Stimulated activated CD4-positive, alpha-beta T cell treated with anti-CD3 and anti-CD28 coated beads, Interleukin-2, amount 100 ng/mL, for 48 hours (primary cell): ENCODE data around the gene OR5AU1.
A peak's percentile ranks its signal among the peaks of the same experiment; 100 is the strongest.

Experiments
- DNase-seq, 2 donors: peaks; one replicate each; pipeline ENCODE4 v3.0.0-alpha.2; 2020

OR5AU1 gene

DNA sequence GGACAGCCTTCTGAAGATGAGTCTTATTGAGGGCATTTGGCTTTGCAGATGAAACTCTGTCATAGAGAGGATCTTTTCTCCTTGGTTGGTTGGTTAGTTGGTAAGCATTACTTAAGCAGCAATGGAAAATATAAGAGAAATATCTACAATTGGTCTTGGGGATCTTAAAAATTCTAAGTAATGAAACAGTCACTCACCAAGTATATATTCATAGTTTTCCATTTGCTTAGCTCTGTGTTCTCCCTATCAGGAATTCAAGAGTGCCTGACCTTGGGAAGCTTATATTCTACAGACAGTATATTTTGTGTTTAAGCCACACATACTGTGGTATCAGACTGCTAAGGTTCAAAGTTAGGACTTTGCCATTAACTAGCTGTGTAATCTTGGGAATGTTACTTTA lies at the start of gene OR5AU1:
TSS of gene OR5AU1 (minus strand) at position 101 of the 400 bp plus-strand sequence. CDS start 191 bp downstream, outside the sequence.
- no peak for DNase-seq

DNA sequence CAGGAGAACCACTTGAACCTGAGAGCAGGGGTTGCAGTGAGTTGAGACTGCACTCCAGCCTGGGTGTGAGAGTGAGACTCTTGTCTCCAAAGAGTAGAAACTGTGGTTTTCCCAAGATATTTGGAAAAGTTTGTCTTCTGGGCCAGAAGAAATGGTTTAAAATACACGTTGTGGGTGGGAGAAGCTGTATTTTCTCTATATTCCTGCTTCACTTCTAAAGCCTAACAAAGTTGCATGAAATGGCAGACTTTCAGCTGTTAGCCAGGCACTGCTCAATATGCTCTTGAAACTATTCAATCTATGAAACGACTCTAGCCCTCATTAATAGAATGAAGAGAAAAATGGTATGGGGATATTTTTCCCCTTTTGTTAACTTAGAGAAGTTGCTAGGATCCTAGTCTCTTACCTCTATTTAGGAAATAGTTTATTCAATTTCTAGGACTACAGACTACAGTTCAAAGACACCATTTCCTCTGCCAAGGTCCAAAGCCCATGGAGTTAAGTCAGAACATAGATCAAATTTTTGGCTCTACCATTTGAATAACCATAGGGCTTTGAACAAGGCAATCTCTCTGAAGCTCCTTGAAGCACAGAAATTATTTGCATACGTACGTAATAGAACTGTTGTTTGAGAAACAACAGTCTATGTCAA lies 49.3 kb upstream of the OR5AU1 start:
- DNase-seq: no peak

DNA sequence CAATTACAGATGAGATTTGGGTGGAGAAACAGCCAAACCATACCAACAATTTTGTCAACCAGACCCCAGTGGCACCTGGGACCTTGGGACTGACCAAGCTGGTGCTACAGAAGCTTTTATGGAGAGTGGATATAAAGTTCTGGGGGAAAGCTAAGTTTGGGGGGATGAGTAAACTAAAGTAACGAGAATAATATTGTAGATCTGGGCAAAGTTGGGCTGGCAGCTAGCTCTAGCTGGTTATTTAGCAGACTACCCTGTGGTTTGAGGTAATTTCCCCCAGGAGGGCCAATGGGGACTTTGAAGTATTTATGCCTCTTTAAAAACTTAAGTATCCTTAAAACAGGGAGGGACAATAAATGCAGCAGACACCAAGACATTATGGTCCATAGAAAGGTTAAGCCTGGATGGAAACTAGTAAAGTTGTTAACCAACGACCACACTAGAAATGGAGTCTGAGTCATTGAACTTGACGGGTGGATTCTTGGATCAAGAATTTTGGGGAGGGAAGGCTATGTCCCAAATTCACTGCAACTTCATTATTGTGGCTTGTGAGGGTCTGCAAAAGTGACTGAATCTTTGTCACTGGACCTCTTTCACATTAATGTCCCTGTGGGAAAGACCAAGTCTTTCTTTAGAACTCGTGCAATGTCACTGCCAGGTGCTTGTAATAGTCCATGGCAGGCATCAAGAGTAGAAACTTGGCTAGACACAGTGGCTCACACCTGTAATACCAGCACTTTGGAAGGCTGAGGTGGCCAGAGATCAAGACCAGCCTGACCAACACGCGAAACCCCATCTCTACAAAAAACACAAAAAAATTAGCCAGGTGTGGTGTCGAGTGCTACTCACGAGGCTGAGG lies 48.5 kb upstream of the OR5AU1 start:
- DNase-seq: no peak

DNA sequence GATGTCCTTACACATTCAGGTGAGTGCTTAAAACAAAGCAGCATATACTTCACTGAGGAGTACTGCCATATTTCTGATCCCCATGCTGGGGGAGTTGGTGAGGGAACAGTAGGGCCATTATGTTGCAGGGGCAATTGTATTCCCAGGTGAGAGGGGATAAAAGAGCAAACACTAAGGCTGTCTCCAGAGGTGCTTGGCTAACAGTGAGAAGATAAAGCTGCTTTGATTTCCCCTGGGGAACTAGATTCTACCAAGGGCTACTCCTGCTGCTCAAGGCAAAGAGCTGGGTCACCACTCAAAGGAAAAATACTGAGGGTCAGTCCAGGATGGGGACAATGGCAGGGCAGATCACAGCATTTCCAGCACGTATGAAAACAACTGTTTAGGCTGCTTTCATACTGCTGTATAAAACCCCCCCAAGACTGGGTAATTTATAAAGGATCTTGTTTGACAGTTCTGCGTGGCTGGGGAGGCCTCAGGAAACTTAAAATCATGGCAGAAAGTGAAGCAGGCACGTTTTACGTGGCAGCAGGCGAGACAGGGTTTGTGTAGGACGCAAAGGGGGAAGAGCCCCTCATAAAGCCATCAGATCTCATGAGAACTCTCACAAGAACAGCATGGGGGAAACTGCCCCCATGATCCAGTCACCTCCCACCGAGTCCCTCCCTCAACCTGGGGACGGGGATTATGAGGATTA lies 47.8 kb upstream of the OR5AU1 start:
- no peak for DNase-seq

DNA sequence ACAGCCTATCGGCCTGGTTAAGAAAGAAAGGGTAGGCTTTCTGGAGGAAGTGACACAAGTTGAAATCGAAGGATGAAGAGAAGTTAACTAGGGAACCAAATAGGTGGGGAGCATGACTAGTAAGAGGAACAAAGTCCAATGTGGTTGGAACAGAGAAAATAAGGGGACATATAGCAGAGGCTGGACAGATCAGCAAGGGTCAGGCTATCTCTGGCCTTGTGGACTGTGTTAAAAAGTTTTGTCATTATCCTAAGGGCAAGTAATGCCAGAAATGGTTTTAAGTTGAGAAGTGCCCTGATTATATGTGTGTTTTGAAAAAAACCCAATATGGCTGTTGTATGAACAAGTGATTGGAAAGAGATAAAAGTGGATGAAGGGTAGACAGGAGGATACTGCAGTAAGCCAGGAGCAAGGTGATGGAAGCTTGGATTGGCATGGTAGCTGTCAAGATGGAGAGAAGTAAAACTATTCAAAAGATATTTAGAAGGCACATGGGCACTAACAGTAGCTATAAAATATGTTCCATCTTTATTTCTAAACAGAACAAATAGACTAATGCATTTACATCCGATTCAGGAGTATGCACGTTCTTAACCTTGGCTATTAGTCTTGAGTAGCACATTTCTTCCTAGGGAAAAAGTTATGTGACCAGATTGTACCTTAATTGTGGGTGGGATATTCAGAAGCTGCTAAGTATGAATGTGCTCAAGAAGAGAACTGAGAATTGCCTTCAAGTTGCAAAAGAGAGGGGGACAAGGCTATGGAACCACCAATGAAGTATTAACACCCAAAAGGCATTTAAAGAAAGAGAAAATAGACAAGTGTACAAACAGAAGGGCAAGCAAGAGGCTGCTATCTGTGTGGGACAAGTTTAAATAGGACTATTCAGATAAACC lies 46.8 kb upstream of the OR5AU1 start:
- DNase-seq: no peak

DNA sequence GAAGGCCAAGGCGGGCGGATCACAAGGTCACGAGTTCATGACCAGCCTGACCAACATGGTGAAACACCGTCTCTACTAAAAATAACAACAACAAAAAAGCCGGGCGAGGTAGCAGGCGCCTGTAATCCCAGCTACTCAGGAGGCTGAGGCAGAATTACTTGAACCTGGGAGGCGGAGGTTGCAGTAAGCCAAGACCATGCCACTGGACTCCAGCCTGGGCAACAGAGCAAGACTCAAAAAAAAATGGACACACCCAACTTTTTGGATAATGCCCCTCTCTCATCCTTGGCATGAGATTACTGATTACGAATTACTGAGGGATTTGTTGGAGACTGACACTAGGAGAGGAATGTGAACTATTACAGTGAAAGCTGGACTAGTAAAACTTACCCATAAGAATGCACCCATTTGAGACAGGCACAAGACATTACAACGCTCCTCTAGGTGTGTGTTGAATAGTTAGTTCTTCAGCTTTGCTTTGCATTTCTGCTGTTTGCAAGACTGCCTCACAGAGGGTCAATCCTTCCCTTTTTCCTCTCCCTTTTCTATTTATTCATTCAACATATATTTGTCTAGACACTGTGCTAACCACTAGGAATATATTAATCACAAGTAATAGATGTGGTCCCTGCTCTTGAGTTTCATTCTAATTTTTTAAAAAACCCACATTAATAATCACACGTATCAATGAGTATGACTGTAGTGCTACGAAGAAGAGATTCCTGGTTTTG lies 46.0 kb upstream of the OR5AU1 start:
- no peak for DNase-seq

DNA sequence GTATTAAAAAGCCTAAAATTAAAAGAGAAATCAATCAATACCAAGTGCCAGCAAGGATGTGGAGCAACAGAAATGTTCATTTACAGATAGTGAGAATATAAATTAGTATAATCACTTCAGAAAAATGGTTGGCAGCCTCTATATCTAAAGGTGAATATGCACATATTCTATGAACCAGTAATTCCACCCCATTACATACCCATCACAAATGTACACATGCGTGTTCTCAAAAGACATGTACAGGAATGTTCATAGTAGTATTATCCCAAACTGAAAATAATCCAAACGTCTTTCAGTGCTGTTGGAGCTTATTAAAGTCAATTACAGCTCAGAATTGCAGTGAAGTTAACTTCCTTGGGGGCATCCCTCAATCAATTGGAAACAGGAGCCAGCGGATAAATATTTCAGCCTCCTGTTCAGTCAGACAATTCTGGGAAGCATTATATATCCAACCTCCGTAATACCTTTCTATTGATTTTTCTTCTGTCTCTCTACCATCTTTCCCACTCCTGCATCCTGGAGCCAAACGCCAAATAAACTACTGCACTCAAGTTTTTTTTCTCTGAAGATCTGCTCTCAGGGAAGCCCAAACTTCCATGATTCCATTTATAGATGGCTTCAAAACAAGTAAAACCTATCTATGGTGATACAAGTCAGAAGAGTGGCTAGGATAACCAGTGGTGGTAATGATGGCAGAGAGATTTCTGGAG lies 45.0 kb upstream of the OR5AU1 start:
- DNase-seq: no peak

DNA sequence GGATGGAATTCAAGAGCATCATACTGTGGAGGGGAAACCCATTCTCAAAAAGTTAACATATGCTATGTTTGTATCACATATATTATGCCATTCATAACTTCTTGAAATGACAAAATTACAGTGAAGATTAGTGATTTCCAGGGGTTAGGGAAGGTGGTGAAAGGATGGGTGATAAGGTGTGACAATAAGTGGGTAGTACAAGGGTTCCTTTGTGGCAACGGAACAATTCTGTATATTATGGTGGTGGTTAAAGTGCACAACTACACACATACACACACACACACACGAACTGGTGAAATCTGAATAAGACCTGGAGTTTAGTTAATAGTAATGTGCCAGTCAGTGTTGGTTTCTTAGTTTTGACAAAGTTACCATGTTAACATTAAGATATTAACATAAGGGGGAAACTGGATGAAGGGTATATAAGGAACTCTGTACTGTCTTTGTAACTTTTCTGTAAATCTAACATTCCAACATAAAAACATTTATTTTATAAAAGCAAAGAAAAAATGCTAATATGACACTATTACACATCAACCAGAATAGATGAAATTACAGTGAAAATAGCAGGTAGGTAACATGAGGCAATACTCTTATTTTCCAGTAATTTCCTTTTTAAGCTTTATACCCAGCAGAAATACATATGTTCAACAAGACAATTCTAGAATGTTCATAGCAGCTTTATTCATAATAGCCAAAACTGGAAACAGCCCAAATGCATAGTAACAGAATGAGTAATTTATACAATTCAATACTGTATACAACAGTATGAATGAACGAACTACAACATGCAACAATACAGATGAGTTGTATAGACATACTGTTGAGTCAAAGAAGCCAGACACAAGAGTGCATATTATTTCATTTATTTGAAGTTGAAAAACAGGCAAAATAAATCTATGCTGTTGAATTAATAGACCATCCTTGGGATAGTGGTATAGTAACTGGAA lies 44.0 kb upstream of the OR5AU1 start:
- DNase-seq: no peak

DNA sequence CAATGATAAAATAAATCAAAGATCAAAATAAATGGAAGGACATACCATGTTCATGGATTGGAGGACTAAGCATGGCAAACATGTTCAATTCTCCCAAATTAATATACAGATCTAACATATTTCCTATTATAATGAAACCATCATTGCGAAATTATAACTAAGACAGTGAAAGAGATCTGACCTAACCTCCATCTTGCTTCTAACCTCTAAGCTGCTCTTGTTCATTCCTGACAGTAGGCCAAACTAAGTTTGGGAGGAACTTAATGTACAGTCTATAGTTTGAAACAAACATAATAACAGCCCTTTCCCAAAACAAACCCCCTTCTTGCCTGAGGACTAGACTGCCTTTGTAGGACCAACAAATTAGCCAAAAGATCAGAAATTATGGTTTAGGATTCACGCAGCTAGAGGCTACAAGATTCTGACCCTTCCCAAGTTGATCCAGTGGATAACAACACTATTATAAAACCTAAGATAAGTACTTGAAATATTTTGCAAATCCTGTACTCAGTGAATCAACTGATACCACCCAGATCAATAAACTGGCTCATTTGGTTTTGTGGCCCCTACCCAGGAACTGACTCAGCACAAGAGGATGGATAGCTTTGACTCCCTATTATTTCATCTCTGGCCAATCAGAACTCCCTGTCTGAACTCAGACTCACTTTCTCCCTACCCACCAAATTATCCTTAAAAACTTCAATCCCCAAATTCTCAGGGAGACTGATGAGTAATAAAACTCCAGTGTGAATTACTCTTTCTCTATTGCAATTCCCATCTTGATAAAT lies 41.7 kb upstream of the OR5AU1 start:
- no peak for DNase-seq

DNA sequence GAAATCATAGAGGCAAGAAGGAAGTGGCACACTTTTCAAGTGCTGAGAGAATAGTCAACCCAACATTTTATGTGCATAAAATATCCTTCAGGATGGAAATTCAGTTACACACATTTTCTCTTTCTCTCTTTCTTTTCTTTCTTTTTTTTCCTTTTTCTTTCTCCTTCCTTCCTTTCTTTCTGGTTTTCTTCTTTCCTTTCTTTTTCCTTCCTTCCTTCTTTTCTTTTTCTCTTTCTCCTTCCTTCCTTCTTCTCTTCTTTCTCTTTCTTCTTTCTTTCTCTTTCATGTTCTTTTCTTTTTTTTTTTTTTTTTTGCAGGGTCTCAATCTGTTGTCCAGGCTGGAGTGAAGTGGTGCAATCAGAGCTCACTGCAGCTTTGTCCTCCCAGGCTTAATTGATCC lies 38.7 kb upstream of the OR5AU1 start:
- no peak for DNase-seq

DNA sequence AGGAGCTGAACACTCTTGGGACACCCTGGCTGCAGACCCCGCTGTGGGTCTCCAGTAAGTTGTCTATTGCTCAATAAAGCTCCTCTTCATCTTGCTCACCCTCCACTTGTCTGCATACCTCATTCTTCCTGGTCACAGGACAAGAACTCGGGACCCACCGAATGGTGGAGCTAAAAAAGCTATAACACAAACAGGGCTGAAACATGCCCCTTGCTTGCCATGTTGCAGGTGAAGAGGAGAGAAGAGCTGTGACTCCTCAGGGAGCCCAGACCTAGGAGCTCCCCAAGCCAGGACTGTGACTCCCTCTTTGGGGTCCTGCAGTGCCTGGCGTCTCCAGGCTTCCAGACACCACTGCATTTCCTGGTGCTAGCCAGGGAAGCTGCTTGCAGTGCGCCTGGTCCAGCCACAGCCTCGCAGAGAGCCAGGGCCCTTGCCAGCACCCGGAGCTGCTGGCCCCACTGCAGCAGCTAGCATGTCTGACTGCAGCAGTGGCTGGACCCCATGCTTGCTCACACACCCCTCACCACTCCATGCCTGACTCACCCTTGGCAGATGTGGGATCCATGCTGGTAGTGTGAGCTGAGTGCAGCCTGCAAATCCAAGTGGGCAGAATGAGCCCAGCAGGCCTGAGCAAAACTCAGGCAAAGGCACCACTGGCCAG lies 37.1 kb upstream of the OR5AU1 start:
- no peak for DNase-seq

DNA sequence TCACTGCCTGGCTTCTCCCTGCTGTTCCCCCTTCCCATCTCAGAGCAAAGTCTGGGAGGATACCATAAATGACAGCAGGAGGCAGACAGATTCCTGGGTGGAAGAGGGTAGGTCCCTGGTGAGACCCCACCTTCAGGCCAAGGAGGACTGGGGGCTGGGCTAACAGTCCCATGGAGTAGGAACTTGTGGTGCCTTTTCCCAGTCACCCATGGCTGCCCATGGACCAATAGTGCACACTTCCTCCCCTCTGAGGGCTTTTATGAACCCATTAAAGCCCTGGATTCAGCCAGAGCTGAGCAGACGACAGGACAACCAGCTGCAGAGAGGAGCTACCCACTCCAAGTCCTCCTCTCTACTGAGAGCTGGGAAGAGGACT lies 36.6 kb upstream of the OR5AU1 start:
- no peak for DNase-seq

DNA sequence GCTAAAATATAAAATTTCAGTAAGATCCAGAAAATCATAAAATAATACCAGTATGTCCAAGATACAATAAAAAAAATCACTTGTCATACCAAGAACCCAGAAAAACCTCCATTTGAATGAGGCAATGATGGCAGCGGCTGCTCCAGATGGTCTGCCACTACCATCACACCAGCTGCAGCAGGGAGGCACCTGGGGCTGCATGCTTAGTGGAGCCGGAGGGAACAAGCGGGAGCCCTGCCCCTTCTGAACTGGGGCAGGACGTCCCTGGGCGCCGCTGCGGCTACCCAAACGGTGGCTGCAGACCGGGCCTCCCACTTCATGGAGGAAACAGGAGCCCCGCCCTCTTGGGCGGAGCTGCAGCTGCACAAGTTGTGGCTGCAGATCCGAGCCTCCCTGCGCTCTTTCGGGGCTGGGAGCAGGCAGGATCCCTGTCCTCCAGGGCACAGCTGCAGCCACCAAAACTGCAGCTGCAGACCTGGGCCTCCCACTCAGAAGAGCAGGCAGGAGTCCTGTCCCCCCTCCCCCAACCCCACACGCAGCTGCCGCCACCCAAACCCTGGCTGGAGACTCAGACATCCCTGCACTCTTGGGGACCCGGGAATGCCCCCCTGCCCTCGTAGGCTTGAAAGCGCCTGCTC lies 36.1 kb upstream of the OR5AU1 start:
- peak; percentile 54 to 61 for DNase-seq

DNA sequence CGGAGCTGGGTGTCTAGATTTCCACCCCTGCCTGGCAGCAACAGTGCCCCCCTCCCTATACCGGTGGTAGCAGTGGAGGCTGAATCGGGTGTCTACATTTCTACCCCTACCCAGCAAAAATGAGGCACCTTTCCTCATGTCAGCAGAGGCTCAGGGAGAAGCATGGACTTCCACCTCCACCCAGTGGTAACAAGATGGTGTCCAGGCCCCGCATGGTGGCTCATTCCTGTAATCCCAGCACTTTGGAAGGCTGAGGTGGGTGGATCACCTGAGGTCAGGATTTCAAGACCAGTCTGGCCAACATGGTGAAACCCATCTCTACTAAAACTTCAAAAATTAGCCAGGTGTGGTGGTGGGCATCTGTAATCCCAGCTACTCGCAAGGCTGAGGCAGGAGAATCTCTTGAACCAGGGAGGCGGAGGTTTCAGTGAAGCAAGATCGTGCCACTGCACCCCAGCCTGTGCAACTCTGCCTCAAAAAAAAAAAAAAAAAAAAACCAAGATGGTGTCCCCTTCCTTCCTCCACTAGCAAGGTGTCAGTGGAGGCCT lies 35.5 kb upstream of the OR5AU1 start:
- DNase-seq: no peak

DNA sequence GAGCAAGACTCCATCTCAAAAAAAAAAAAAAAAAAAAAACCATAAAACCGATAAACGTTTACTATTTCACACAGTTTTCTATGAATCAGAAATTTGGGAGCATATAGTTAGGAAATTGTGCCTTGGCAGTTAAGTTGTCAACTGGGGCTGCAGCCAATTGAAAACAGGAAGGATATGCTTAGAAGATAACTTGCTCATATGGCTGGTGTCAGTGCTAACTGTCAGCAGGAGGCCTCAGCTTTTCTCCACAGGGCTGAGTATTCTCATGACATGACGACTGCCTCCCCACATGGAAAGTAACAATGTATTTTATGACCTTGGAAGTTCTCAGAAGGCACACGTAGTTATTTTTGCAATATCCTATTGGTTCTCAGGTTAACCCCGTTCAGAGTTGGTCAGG lies 29.6 kb upstream of the OR5AU1 start:
- no peak for DNase-seq

DNA sequence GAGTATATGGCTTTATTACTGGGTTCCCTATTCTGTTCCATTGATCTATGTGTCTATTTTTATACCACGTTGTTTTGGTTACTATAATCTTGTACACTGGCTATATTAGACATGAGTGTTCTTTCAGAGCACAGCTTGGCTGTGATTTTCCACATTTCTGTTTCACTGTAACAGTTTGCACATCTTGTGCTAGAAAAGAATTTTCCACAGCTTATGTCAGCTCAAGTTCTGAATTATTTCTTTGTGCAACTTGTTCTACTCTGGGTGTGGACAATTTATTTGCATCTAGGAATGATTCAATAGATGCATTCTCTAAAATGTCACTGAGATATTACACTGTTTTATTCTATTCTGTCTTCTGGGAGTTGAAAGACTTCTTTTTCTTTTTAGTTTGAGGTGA lies 28.4 kb upstream of the OR5AU1 start:
- DNase-seq: no peak

DNA sequence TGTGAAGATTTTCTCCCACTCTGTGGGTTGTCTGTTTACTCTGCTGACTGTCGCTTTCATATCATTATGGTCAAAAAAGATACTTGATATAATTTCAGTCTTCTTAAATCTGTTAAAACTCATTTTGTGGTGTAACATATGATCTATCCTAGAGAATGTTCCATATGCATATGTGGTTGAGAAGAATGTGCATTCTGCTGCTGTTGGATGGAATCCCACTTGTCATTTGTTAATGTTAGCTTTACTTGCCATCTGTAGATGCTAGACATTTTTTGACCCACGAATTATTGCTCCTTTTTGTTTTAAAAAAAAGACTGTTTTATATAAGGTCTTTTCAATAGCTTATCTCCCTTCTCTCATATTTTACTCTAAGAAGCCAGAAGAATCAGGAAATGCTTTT lies 26.3 kb upstream of the OR5AU1 start:
- no peak for DNase-seq

DNA sequence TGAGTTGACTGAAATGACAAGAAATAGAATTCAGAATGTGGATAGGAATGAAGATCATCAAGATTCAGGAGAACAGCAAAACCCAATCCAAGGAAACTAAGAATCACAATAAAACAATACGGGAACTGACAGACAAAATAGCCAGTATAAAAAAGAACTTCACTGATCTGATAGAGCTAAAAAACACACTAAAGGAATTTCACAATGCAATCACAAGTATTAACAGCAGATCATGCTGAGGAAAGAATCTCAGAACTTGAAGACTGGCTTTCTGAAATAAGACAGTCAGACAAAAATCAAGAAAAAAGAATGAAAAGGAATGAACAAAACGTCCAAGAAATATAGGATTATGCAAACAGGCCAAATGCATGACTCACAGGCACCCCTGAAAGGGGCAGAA lies 15.3 kb upstream of the OR5AU1 start:
- no peak for DNase-seq
